Dermis blood vessel endothelial cell (primary cell): ENCODE results near the gene MRPL55. TPM values are rescaled to one million over a fixed set of nuclear protein-coding genes. Genes with fewer than 3 reads are reported as not detected.

ENCODE experiments used
- DNase-seq: peaks from one replicate; pipeline ENCODE4 v3.0.0; 2010
- total RNA-seq: library from RNA; depleted of rRNA; stranded (reverse); fragments of >200 nt; gene quantifications from 2 replicates; pipeline ENCODE4 v1.2.3, GENCODE V29; 2014

The MRPL55 gene
- total RNA-seq, 1 donor from 2014 or later = 54.3 TPM

GRCh38 chr1:228147768-228148167, 38.7 kb upstream of the MRPL55 start:
- no peak for DNase-seq

GRCh38 chr1:228147151-228147693, 38.1 kb upstream of the MRPL55 start:
- no peak for DNase-seq

DNA sequence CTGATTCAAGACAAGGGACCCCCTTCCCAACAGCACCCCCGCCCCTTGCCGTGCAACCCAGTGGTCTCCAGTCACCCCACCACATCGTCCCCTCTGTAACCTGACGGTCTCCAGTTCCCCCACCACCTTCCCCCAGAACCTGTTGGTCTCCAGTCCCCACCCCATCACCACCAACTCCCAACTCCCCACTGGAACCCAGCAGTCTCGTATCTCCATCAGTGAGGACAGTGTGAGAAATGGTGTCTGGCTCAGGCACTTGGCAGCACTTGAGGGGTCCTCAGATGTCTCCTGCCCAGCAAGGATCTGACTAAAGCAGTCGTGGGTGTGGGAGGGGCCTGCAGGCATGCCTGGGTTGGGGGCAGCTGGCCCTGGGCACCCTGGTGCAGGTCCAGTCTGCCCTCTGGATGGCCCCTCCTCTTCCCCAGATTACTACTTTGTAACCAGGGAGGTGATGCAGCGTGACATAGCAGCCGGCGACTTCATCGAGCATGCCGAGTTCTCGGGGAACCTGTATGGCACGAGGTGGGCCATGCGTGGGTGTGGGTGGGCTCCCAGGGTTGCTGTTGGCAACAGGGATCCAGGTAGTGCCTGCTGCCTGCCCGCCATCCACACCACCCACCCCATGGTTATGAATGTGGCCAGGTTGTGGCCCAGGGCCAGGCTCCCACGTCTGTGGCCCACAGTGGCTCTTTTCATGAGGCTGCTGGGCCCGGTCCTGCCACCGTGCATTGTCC, 37.5 kb upstream of the MRPL55 start:
- no peak for DNase-seq

DNA sequence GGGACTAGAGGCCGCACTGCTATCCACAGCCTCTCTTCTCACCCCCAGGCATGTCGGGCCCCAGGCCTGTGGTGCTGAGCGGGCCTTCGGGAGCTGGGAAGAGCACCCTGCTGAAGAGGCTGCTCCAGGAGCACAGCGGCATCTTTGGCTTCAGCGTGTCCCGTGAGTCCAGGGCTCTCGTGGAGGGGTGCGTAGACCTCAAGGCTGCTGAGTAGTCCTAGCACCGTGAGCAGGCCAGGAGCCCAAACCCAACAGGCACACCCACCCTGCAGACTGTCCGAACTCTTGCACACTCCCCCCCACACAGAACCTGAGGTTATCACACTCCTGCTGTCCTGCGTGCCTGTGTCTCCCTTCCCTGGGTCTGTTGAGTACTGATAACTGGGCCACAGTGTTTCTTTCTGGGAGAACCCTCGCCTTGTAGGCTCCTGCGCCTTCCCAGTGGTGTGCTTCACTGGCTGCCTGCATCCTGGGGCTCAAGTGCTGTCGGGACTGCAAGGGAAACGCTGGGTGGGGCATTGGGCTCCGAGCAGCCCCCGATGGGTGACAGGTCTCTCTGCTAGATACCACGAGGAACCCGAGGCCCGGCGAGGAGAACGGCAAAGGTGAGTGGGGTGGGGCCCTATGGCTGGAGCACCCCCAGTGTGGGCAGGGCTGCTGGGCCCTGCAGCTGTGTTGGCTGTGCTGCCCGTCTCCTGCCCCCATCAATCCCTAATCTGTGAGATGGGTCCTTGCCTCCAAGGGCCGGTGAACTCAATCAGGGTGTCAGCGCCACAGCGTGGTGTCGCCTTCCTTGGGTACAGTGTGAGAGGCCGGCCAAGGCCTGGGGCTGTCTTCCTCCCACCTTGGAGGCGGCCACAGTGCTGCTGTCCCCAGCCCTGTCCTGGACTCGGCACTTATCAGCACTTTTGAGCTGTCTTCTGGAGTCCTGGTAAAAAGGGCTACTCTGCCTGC, 36.6 kb upstream of the MRPL55 start:
- no peak for DNase-seq

GRCh38 chr1:228144993-228145343, 35.9 kb upstream of the MRPL55 start:
- no peak for DNase-seq

DNA sequence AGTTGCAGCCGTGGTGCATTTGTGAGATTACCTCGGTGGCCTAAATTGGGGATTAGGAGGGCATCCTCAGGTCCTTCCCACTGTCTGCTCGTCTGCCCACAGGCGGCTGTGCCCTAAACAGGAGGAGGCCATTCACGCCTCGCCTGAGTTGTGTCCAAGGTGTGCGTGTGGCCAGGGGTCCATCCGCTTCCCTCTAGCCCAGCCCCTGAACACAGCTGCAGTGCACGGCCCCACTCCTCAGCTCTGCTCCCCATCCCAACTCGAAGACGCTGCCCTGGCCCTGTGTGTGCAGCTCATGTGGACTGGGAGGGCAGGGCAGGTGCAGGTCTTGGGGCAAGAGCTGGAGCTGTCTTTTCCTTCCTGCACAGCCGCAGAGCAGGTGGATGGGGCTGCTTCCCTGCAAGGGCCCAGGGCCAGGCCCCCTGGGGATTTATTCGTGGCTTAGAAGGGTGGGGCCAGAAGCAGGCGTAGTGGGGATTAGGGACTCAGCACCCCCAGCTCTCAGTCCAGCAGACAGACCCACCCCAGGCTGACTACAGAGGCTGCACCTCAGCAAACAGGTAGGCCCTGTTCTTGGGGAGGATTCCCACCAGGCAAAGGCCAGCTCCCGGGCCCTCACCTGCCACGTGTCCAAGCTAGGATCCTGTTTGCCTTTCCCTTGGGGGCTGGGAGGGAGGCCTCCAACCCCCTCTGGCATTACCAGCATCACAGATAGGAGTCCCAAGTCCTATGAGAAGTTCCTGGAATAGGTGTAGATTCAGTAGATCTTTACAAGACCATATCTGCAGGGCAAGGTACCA, 35.3 kb upstream of the MRPL55 start:
- no peak for DNase-seq

DNA sequence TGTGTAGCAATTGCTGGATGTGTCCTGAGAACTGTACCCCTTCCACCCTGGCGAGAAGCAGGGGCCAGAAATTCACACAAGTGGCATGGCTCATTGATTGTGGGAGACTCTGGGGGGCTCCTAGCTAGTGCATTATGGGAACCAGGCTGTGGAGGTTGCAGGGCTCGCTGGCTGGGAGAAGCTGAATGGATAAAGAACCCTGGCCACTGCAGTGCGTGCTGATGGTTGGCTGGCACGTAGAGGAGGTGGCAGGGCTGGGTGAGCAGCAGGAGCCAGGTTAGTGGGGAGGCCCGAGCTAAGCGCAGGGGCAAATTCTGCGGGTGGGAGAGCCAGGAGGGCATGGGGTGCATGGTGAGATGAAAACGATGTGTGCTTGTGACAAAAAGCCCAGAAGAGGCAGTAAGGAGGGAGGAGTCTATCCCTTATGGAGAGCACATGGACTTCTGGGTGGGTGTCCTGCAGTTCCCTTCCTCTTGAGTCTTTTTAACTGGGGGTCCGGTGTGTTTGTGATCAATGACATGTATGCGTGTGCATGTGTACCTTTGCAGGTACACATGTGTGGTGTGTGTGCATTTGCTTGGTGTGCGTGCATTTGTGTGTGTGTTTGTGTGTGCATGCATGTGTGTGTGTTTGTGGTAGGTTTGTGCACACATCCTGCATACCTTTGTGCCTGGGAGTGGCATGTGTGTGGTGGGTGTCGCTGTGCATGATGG, 34.5 kb upstream of the MRPL55 start:
- no peak for DNase-seq

DNA sequence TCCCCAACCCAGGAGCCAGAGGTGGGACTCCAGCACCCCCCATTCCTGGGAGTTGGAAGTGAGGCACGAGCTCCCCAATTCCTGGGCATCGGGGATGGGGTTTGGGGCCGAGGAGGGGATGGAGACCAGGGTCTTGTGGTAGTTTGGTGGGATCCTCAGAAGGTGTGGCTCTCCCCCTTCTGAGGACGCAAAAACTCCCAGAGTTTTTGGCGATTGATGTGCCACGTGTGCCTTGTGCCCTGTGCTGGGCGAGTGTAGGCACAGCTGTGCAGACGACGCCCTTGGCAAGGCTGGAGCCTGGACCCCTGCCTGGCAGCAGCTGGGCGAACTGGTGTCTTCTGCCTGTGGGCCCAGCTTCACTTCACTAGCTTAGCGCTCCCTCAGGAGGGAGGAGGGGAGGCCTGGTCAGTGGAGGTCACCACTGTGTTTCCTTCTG, 33.6 kb upstream of the MRPL55 start:
- no peak for DNase-seq

GRCh38 chr1:228142155-228142691, 33.1 kb upstream of the MRPL55 start:
- no peak for DNase-seq

- peak; percentile 70 for DNase-seq
These were observed 32.3 kb upstream of the MRPL55 start for GRCh38 chr1:228141226-228142044.

DNA sequence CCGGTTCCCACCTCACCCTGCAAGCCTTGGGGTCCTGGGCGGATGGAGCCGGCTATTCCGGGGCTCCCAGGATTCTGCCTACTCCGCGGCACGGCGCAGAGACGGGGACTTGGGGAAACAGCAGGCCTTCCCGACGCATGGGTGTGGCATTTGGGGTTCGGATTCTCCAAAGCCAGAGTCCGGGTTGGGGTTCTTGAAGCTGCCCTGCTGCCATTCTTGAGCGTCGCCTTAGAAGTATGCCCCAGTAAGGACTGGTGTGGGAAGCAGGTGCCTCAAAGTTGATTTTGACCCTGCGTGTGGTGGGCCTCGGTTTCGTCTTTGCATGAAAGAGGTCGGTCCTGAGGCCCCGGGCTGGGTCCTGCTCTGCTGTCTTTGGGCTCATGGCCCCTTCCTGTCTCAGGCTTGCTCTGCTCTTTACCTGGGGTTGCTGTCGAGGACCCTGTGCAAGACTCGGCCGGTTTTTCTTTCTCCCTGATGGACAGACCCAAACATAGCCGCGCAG, 31.7 kb upstream of the MRPL55 start:
- peak; percentile 28 for DNase-seq

- DNase-seq = peak; percentile 100
These were observed 31.0 kb upstream of the MRPL55 start, which contains the start of gene GUK1 for GRCh38 chr1:228139931-228140723. GUK1 (plus strand) TSS chr1:228140279; CDS start chr1:228140303, 24 bp downstream.

- no peak for DNase-seq
These were observed 30.4 kb upstream of the MRPL55 start for GRCh38 chr1:228139406-228139930.

GRCh38 chr1:228136901-228137300, 27.8 kb upstream of the MRPL55 start:
- DNase-seq = no peak

- DNase-seq = no peak
These were observed 25.5 kb upstream of the MRPL55 start for GRCh38 chr1:228134591-228134990.

- DNase-seq = no peak
These were observed 22.7 kb upstream of the MRPL55 start for GRCh38 chr1:228131766-228132165.

DNA sequence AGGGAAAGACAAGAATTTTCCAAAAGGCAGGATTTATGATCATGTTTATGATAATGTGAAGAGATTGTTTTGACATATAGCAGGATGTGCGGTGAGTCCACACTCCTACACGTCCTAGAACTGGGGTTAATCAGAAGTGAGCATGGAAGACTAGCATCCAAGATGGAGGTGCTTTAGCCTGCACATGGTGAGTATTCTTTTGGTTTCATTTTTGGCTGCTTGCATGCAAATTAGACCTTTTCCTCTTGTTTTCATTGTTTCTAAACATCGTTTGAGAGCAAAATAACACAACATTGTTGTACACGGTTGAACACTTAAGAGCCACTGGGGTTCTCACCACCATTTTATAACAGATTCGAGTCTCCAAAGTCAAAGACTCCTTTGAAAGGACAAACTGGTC, 16.1 kb upstream of the MRPL55 start:
- DNase-seq = no peak

DNA sequence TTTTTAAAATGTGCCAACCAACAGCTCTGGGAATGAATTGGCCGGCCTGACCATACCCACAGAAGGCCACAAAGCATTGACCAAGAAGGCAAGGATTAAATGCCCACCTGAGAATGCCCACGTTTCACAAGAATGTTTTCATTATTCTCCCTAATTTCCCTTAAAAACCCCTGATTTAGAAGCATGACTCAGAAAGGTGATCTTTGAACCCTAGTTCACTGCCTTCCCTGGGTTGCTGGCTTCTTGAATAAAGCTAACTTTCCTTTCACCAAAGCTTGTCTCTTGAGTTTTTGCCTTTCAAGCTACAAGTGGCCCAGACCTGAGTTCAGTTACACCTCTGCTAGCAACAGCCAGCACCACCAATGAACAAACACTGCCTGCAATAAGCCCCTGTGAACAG, 14.4 kb upstream of the MRPL55 start:
- DNase-seq = no peak

DNA sequence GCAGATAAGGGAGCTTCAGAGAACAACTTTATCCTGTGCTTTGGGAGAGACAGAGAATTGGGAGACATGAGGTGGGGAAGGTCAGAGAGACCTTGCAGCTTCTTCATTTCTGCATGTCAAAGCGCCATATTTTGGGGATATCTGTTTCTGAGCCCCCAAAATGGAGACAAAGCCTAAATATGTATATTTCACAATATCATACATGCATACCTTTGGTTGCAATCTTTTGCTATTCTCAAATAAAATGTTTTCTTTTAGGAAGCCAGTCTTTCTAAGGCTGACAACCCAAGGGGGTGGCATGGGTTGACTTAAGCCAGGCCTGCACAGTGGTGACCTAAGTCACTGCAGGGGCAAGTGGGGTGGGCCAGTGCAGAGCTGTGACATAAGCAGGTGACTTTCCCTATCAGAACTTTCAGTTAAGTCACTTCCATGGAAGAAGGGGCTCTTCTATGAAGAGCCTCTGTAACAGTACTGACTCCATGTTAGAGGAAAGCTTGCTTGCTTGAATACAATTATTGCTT, 13.9 kb upstream of the MRPL55 start:
- DNase-seq = no peak
